IPS-15b (cell line): Measurements from ENCODE around the gene MRPS18A.
"Not testable (repeated sequence)": the region's sequence is repeated elsewhere in the genome, so short reads cannot be mapped to it uniquely, and the experiment has no call there.

ENCODE experiments used
- H3K27me3 ChIP-seq: one replicate; pipeline ENCODE4 v1.6.1; 2013; ENCODE audit warnings: low read length; ENCODE audit not compliant: control insufficient read depth, insufficient read depth
- H3K36me3 ChIP-seq: one replicate; pipeline ENCODE4 v1.6.1; 2013; ENCODE audit warnings: low read length; ENCODE audit not compliant: control insufficient read depth, insufficient read depth
- H3K4me1 ChIP-seq: one replicate; pipeline ENCODE4 v1.6.1; 2013; ENCODE audit warnings: mild to moderate bottlenecking, low read length; ENCODE audit not compliant: control insufficient read depth, insufficient read depth
- H3K4me3 ChIP-seq: one replicate; pipeline ENCODE4 v1.5.1; 2013; ENCODE audit warnings: low read depth, low read length
- H3K9ac ChIP-seq: one replicate; pipeline ENCODE4 v1.6.1; 2013; ENCODE audit warnings: low read depth, mild to moderate bottlenecking, low read length
- H3K9me3 ChIP-seq: one replicate; pipeline ENCODE4 v1.6.1; 2013; ENCODE audit warnings: mild to moderate bottlenecking, low read length; ENCODE audit not compliant: control insufficient read depth, insufficient read depth

MRPS18A gene

DNA sequence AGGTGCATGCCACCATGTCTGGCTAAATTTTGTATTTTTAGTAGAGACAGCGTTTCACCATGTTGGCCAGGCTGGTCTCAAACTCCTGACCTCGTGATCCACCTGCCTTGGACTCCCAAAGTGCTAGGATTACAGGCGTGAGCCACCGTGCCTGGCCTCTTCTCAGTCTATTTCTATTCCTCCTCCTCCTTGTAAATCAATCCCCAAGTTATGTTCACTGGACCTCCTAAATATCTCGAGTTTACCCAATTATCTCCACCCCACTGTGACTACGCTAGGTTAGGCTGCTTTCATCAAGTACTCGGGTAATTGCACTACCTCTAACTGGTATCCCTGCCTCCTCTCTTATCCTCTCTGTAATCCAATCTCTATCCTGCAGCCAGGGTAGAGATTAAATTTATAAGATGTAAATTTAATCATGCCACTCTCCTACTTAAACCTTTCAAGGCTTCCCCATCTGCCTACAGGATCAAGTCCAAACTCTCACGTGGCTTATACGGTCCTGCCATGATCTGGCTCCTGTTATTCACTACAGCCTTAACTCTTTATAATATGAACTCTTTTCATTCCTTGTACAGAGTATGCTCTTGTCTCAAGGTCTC lies 52.8 kb downstream of the MRPS18A start:
- H3K4me3 ChIP-seq = no peak overlapping the region

DNA sequence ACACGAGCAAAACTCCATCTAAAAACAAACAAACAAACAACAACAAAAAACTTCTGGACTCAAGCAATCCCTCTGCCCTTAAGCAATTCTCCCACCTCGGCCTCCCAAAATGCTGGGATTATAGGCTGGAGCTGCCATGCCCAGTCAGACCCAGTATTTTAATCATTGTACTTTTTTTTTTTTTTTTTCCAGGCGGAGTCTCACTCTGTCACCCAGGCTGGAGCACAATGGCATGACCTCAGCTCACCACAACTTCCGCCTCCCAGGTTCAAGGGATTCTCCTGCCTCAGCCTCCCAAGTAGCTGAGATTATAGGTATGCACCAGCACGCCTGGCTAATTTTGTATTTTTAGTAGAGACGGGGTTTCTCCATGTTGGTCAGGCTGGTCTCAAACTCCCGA lies 54.6 kb downstream of the MRPS18A start:
- not testable (repeated sequence) for H3K4me1 ChIP-seq, H3K9me3 ChIP-seq, H3K36me3 ChIP-seq, H3K27me3 ChIP-seq, H3K9ac ChIP-seq, H3K4me3 ChIP-seq

More for the DNA sequence above, 52.8 kb downstream of the MRPS18A start:
- no peaks in the 10 kb centered on the region for H3K9me3 ChIP-seq
- no peaks in the 10 kb centered on the region for H3K27me3 ChIP-seq
- H3K36me3 ChIP-seq = peaks cover 6% of the 10 kb centered on the region
- H3K9ac ChIP-seq = no peak overlapping the region
- peaks cover 3% of the 10 kb centered on the region for H3K4me1 ChIP-seq

DNA sequence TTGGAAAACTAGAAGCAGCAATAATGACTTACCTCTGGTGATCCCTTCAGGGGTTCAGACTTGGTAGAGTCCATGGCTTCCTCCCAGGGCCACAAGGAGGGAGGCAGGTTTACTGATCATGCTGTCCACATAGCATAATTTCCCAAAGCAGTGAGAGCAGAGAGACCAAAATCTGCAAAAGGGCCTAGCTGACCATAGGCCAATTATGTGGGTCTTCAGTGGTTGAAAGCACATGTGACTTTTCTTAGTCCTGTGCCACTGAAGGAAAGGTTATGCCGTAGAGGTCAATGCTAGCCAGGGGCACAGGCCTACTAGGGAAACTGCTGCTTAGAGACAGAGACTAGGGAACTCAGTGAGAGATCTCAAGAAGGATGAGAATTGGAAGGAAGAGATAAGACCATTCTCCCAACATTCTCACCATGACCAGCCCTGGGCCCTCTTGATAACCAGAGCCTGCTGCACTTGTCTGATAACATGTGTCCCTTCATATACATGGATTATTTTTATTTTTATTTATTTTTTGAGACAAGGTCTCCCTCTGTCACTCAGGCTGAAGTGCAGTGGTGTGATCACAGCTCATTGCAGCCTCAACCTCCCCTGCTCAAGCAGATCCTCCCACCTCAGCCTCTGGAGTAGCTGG lies 56.5 kb downstream of the MRPS18A start:
- Histone ChIP-seq H3K9ac (no peak overlapping the region), H3K9me3 (no peaks in the 10 kb centered on the region), H3K36me3 (peaks cover 2% of the 10 kb centered on the region), H3K27me3 (no peaks in the 10 kb centered on the region), H3K4me3 (no peak overlapping the region), H3K4me1 (peaks cover 3% of the 10 kb centered on the region)

DNA sequence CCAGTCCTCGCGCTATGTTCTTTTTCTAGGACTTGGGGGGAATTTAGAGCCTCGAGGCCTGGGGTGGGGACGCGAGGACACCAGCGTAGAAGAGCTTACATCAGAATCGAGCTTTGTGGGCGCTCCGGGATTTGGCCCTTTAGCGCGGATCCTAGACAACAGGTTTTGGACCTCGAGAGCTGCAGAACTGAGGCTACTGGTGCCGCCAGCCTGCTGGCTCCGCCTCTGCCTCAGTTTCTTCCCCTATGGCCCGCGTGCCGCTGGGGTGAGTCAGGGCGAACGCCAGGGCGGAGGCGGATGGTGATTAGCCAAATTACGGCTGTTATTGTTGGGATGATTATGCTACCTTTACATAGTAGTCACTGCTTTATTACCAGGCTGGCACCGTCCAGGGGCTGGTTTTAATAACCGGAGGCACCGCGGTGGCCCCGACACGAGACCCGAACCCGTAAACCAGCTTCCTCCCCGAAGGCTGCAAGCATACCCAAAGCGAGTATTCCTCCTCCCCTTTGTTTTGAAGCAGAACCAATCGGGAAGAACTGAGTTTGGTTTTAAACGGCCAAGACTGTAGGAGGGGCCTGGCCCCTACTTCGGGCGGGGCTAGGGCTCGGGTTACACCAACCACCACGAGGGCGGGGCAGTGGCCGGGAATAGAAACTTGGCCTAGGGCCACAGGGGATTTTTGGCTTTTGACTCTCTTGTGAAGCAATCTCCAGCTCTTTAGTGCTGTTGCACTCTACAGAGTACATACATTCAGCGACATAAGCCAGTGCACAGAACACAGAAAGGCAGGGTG lies 57.9 kb downstream of the MRPS18A start:
- peak overlapping the region; percentile 91 for H3K9ac ChIP-seq
- peaks cover 3% of the 10 kb centered on the region for H3K4me1 ChIP-seq
- peaks cover 15% of the 10 kb centered on the region for H3K36me3 ChIP-seq
- peak overlapping the region; percentile 86 for H3K4me3 ChIP-seq
- H3K9me3 ChIP-seq = no peaks in the 10 kb centered on the region
- no peaks in the 10 kb centered on the region for H3K27me3 ChIP-seq

DNA sequence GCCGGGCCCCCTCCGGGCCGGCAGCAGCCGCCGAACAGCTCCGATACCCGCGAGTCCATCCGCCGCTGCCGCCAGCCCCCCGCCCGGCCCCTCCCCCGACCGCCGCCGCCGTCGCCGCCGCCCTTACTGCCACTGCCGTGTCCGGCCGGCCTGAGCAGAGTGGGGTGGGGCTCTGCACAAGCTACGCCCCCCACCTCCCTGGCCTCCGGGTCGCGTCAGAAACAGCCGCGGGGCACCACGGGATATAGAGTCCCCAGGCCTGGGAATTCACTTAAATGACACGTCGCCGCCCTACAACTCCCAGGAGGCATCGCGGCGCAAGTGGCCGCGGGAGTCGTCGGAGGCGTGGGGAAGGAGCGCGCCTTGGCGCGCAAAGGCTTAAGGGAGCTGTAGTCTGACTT lies 58.5 kb downstream of the MRPS18A start, which contains the start of gene GTPBP2:
TSS of gene GTPBP2 (minus strand) at position 161 of the 401 bp plus-strand sequence. CDS start at position 59, 102 bp downstream.
- no peaks in the 10 kb centered on the region for H3K9me3 ChIP-seq

DNA sequence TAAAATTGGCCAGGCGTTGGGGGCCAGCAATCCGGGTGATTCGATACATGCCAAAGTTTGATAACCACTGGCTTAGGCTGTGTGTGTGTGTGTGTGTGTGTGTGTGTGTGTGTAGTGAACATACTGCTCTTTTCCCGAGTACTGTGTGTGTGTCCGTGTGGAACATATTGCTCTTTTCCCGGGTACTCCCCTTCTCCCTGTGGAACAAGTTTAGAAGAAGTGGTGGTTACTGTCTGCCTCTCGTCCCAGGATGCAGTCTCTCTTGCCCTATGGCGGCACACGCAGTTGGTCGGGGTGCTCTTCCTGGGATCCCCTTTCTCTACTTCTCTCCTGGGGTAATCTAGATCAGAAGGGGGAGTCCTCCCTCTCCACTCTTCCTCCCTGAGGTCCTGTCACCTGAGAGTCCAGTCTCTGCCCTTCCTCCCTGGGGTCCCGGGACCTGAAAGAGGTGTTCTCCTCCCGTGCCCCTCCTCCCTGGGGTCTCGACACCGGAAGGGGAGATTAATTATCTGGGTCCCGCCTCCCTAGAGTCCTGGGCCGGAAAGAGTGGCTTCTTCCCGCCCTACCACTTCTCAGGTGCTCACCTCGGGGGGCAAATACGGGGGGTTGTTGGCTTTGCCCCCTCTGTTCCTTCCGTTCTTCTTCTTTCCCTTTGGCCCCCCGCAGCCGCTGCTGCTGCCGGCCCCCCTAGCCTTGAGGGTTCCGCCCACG lies 59.0 kb downstream of the MRPS18A start:
- no peaks in the 10 kb centered on the region for H3K9me3 ChIP-seq
- H3K27me3 ChIP-seq = no peaks in the 10 kb centered on the region
- peak overlapping the region; percentile 83 for H3K9ac ChIP-seq
- H3K4me1 ChIP-seq = peaks cover 3% of the 10 kb centered on the region
- H3K4me3 ChIP-seq = peak overlapping the region; percentile 96
- H3K36me3 ChIP-seq = peaks cover 24% of the 10 kb centered on the region

More for the DNA sequence above, 58.5 kb downstream of the MRPS18A start, which contains the start of gene GTPBP2:
- peaks cover 3% of the 10 kb centered on the region for H3K4me1 ChIP-seq
- H3K4me3 ChIP-seq = peak within 1 kb of the TSS; percentile 96
- H3K27me3 ChIP-seq = no peaks in the 10 kb centered on the region
- peaks cover 20% of the 10 kb centered on the region for H3K36me3 ChIP-seq
- H3K9ac ChIP-seq = peak within 1 kb of the TSS; percentile 91

DNA sequence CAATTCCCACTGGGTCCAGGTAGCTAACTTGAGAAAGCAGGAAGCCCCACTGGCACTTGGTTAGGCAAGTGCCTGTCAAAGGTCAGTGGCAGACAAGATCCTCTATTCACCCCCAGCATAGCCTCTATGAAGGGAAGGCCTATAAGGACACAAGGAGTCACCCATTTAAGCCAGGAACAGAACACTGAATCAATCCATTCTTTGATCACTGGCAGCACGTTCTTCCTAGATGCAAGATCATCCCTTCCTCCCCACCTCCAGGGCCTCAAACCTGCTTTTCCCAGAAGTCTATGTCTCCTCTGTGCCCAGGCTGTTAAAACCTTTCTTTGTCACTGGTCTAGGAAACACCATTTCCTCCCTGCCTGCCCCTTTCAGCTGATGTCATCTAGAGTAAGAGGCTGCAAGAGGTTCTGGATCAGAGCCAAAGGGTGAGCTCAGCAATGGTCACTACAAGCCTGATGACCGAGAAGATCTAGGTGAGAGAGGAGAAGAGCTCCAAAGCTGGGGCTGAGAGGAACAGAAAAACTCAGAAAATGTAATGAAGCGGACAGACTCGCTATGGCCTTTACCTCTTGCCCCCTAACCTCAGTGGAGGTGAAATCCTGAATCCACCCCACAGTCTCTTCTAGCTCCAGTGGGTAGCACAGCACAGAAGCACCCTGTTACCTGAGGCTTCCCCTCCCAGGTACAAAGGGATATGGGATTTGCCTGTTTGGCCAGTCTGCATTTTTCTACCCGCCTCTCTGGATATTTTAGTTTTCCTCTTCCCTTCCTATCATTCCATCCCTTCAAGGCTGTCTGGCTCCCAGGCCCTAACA lies 60.4 kb downstream of the MRPS18A start:
- no peak overlapping the region for H3K9ac ChIP-seq
- peaks cover 3% of the 10 kb centered on the region for H3K4me1 ChIP-seq
- no peak overlapping the region for H3K4me3 ChIP-seq
- peaks cover 27% of the 10 kb centered on the region for H3K36me3 ChIP-seq
- no peaks in the 10 kb centered on the region for H3K27me3 ChIP-seq
- H3K9me3 ChIP-seq = no peaks in the 10 kb centered on the region

DNA sequence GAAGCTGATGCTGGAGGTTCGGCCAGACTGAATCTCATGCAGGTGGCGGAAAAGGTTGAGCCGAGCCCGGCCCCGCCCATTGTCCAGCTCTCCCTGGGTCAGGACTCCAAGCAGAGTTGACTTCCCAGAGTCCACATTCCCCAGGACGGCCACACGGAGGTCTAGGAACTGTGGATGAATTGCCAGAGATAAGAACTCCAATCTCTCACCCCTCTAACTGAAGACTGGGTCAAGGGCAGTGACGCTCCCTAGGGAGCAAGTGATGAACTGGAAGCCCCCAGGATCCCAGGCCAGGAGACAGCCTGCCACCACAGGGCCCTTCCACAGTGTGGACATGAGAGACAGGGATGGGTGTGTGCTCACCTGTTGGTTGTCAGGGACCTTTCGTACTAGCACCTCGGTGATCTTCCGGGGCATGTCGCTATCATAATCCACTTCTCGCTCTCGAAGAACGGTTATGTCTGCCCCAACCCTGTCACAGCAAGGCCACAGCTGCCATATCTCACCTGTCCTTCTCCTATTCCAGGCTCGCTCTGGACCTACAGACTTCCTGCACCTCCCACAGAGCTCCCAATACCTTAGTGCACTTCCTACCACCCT lies 62.1 kb downstream of the MRPS18A start:
- no peaks in the 10 kb centered on the region for H3K27me3 ChIP-seq
- no peak overlapping the region for H3K4me3 ChIP-seq
- peaks cover 3% of the 10 kb centered on the region for H3K4me1 ChIP-seq
- H3K9me3 ChIP-seq = no peaks in the 10 kb centered on the region
- H3K36me3 ChIP-seq = peaks cover 42% of the 10 kb centered on the region
- no peak overlapping the region for H3K9ac ChIP-seq

DNA sequence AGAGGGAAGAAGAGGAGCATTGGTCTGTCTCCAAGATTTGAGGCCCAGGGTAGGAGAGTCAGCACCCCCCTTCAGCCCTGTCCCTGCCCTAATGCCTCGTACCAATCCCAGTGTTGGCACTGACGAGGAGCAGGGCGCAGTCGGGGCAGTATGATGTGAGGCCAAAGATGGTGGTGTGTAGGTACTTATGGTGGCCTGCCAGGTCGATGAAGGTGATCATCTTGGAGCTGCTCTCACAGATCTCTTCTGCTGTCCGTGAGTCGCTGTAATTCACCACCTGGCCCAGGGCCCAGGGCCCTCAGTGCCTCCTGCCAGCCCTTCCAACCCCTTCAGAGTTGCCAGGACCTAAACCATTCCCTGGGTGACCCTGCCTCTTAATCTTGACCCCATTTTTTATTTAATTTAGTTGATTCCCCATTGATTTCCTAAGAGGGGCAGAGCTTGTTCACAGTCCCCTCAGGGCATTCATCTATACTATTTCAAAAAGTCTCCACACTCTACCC lies 62.8 kb downstream of the MRPS18A start:
- H3K36me3 ChIP-seq = peaks cover 46% of the 10 kb centered on the region
- no peak overlapping the region for H3K4me3 ChIP-seq
- no peaks in the 10 kb centered on the region for H3K9me3 ChIP-seq
- H3K9ac ChIP-seq = no peak overlapping the region
- no peaks in the 10 kb centered on the region for H3K4me1 ChIP-seq
- no peaks in the 10 kb centered on the region for H3K27me3 ChIP-seq

DNA sequence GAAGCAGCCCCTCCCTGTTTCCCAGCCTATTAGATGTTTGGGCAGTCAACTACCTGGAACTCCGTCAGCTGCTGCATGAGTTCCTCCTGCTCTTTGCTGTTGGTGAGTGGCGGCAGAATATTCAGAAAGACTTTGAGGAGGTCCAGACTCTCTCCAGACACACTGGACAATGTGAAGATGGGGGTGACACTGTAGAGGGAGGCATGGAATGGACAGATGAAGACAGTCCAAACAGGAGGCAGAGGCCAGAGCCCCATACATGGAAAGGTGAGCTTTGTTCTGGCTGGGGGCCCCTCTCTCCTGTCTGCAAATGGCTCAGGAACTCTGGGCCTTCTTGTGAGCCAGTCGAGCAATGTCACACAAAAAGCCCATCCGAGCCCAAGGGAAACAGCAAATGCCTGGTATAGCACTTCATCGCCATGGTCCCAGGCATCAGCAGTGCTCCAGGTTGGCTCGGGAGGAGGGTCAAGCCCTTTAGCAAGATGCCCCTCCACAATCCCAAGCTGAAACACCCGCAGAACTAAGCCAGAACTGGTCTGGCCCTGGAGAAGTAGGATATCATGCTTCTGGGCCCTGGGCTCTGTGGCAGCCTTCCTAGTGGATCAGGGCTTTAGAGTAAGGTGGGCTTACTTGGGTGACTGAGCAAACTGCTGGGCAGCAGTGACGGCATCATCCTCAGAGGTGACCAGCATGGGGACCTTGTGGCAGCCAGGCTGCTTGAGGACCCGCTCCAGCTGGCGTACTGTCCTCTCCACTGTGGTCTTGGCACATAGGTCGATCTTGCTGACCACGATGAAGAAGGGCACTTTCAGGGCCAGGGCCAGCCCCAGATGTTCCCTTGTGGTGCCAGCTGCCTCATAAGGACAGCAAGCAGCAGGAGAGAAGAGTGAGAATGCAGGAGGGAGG lies 63.5 kb downstream of the MRPS18A start:
- no peaks in the 10 kb centered on the region for H3K4me1 ChIP-seq
- H3K27me3 ChIP-seq = no peaks in the 10 kb centered on the region

More for the DNA sequence above, 63.5 kb downstream of the MRPS18A start:
- H3K36me3 ChIP-seq = peaks cover 46% of the 10 kb centered on the region
- no peak overlapping the region for H3K9ac ChIP-seq
- no peaks in the 10 kb centered on the region for H3K9me3 ChIP-seq
- H3K4me3 ChIP-seq = no peak overlapping the region
